K562 (cell line): Measurements from ENCODE around the gene PTPRF. TPM values are rescaled to one million over a fixed set of nuclear protein-coding genes. Genes with fewer than 3 reads are reported as not detected.

Experiments
- ATAC-seq: fragments of 200-7000 bp; cut with Tn5 transposase; 3 replicates; pipeline ENCODE4 v1.9.1; 2020; ENCODE audit warnings: moderate library complexity
- BruUV-seq: library from RNA; stranded (reverse); fragments of 400-500 nt; replicated peaks from 2 replicates; lab custom pipeline; 2021; lab: Mats Ljungman, UMichigan
- CTCF ChIA-PET: fragments of 300-600 bp; formaldehyde crosslinking; extraction: SDS; loops from one replicate; lab custom pipeline; 2021; ENCODE audit warnings: low intra/inter-chr PET ratio; lab: Yijun Ruan, JAX
- POLR2A ChIA-PET: fragments of 300-600, 350-650 bp; sonication (Branson Sonifier 250); formaldehyde crosslinking; extraction: SDS; loops from one replicate; lab custom pipeline; 2021; ENCODE audit warnings: antibody characterized with exemption, inconsistent platforms; lab: Yijun Ruan, JAX
- DNase-seq, 4 experiments: peaks; one replicate each; pipeline versions ENCODE4 v3.0.0 to v3.0.0-alpha.2; 2011 to 2018; ENCODE audit warnings: low spot score in 3 of 4, mixed read lengths in 3 of 4; ENCODE audit errors: extremely low read depth in 1 of 4
- FAIRE-seq: peaks from 2 replicates; lab custom pipeline; 2011; peaks lifted over from hg19 to GRCh38; lab: Jason Lieb, UNC
- H2AFZ ChIP-seq: 2 replicates; pipeline ENCODE4 v1.6.0; 2011; ENCODE audit warnings: low read depth, low read length, control low read depth, inconsistent platforms
- H3K27ac ChIP-seq: fragments of 200-600 bp; 3 replicates; pipeline ENCODE4 v1.8.0; 2011; ENCODE audit warnings: low read depth, mild to moderate bottlenecking, control low read depth, inconsistent platforms, low read length, moderate library complexity, mixed read lengths; ENCODE audit errors: extremely low read depth
- H3K27me3 ChIP-seq, 2 experiments: fragments of 300-600 bp in 1 of 2; 2 replicates in 1 of 2; 3 replicates in 1 of 2; pipeline versions ENCODE4 v1.6.0 to v1.8.0; 2011; ENCODE audit warnings: inconsistent platforms in 2 of 2, low read length in 2 of 2, mild to moderate bottlenecking in 1 of 2, mixed read lengths in 1 of 2, moderate library complexity in 1 of 2; ENCODE audit not compliant: control insufficient read depth in 2 of 2, insufficient read depth in 2 of 2
- H3K36me3 ChIP-seq: fragments of 300-600 bp; 3 replicates; pipeline ENCODE4 v1.8.0; 2011; ENCODE audit warnings: mild to moderate bottlenecking, low read length, inconsistent platforms; ENCODE audit not compliant: control insufficient read depth, insufficient read depth
- H3K4me1 ChIP-seq, 2 experiments: fragments of 200-600 bp in 1 of 2; replicated peaks in 1 of 2; 2 replicates in 1 of 2; 3 replicates in 1 of 2; pipeline versions ENCODE4 v1.5.1 to v1.8.0; 2011; ENCODE audit warnings: inconsistent platforms in 2 of 2, low read length in 2 of 2, mild to moderate bottlenecking in 1 of 2, mixed read lengths in 1 of 2, moderate library complexity in 1 of 2; ENCODE audit not compliant: control insufficient read depth in 2 of 2, insufficient read depth in 2 of 2
- H3K4me2 ChIP-seq: 2 replicates; pipeline ENCODE4 v1.6.1; 2011; ENCODE audit warnings: low read length, control low read depth, inconsistent platforms, mixed read lengths; ENCODE audit not compliant: insufficient read depth
- H3K4me3 ChIP-seq: fragments of 200-600 bp; sonication (generic), shearing (Covaris generic); 2 replicates; pipeline ENCODE4 v1.5.1; 2016; ENCODE audit warnings: control low read depth, inconsistent platforms
- H3K79me2 ChIP-seq: fragments of 200-600 bp; 3 replicates; pipeline ENCODE4 v1.8.0; 2011; ENCODE audit warnings: low read length, inconsistent platforms; ENCODE audit not compliant: control insufficient read depth, insufficient read depth
- H3K9ac ChIP-seq, 2 experiments: 2 replicates each; pipeline versions ENCODE4 v1.6.0 to v1.6.1; 2011; ENCODE audit warnings: low read depth in 2 of 2, low read length in 2 of 2, control low read depth in 1 of 2, inconsistent platforms in 1 of 2, mild to moderate bottlenecking in 1 of 2, mixed read lengths in 1 of 2; ENCODE audit not compliant: insufficient read depth in 1 of 2
- H3K9me1 ChIP-seq: one replicate; pipeline ENCODE4 v1.6.0; 2011; ENCODE audit warnings: inconsistent platforms, mild to moderate bottlenecking, low read length, moderate library complexity; ENCODE audit not compliant: control insufficient read depth, insufficient read depth
- H3K9me3 ChIP-seq: replicated peaks from 2 replicates; pipeline ENCODE4 v1.5.1; 2011; ENCODE audit warnings: low read depth, low read length, inconsistent platforms; ENCODE audit not compliant: control insufficient read depth, insufficient read depth
- H4K20me1 ChIP-seq: replicated peaks from 2 replicates; pipeline ENCODE4 v1.6.1; 2011; ENCODE audit warnings: low read length, inconsistent platforms, mixed read lengths; ENCODE audit not compliant: control insufficient read depth, insufficient read depth
- HCFC1 ChIP-seq: IDR thresholded peaks from 2 replicates; pipeline ENCODE4 v1.6.1; 2012; ENCODE audit warnings: low read depth, low read length, improper control_type of control experiment
- NFXL1 ChIP-seq: fragments of 450-650 bp; formaldehyde crosslinking; IDR thresholded peaks from 2 replicates; pipeline ENCODE4 v1.4.0; 2021; ENCODE audit warnings: mild to moderate bottlenecking
- ZFX ChIP-seq: sonication (generic); formaldehyde crosslinking; IDR thresholded peaks from 2 replicates; pipeline ENCODE4 v1.8.0; 2022; ENCODE audit warnings: mild to moderate bottlenecking, missing genetic modification reagents, moderate library complexity
- WGBS: fragments of 100-300 bp; shearing (Covaris generic); methylation state at CpG from one replicate; pipeline ENCODE4 v1.1.6; 2016; ENCODE audit warnings: low coverage, mixed read lengths; ENCODE audit not compliant: insufficient coverage; ENCODE audit errors: missing lambda C conversion rate; 5-methylcytosine and 5-hydroxymethylcytosine counted together
- in situ Hi-C: fragments of 300-500 bp; cut with MboI; formaldehyde crosslinking; loops from 4 replicates; pipeline ENCODE4 v1.15.0; 2018; ENCODE audit warnings: inconsistent platforms, mixed read lengths
- intact Hi-C: fragments of 100-400 bp; cut with micrococcal nuclease; formaldehyde crosslinking; loops from 2 replicates; pipeline ENCODE4 v1.14.2; 2022
- polyA plus RNA-seq, 8 experiments: library from polyadenylated mRNA; depleted of rRNA in 4 of 8; stranded (reverse) in 5 of 8; unstranded in 3 of 8; fragments of >200 nt; fragmentation: Nextera tagmentation in 2 of 8; fragmentation: Illumina TruSeq in 1 of 8; extraction: Ambion mirVana in 2 of 8; extraction: Trizol in 1 of 8; gene quantifications; 2 replicates each; pipeline versions ENCODE4 v1.2.1 to v1.2.3, GENCODE V29; 2011 to 2014; ENCODE audit warnings: inconsistent platforms in 1 of 8, missing spikeins in 1 of 8
- total RNA-seq, 7 experiments: library from RNA; depleted of rRNA in 6 of 7; stranded (reverse); fragments of >200 nt in 6 of 7; fragmentation: Illumina TruSeq in 2 of 7; extraction: Trizol in 2 of 7; gene quantifications; 2 replicates each; pipeline versions ENCODE4 v1.2.1 to v1.2.3, GENCODE V29; 2011 to 2021; ENCODE audit warnings: low replicate concordance in 1 of 7

The PTPRF gene
- total and polyA plus RNA-seq, 9 of the 15 experiments (the other 6 are each of a cell fraction or from before 2014, with no cell fraction given), result 0.13 to 4.3 (median 1.1) TPM

DNA sequence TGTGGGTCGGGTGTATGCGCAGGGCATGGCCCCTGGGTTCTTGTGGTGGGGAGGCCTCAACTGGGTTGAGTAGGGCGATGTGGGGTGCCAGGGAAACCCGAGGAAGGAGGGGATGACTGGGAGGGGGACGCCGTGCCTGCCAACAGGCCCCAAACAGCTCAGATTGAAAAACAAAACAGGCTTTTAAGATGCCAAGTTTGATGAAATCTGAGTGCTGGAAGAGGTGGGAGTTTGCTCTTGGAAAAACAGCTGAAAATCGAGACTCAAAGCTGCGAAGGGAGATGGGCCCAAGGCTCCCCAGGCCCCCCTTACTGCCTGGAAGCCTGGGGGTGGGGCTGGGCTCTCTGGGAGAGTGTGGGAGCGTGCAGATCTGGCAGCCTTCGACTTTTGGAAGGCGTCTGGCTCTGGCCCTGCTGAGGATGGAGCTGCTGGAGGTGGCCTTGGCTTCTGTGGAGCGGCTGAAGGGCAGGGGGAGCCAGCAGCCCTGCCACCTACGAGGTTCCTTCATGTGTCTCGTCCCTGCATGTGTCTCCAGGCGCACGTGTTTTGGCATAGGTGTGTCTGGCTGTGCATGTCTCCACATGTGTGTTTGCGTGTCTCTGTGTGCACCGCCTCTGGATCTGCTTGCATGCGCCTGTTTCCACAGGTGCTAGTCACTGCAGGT, 33.3 kb downstream of the PTPRF start:
- in situ Hi-C loops, result no loop called here
- no peak overlapping the region for H3K4me2 ChIP-seq
- TF ChIP-seq NFXL1 (CRISPR knock-in tag), result no peak
- TF ChIP-seq ZFX (CRISPR knock-in tag), result 0 out of 2 replicates have a peak, but pooled peaks have one; percentile 11
- TF ChIP-seq HCFC1, result no peak
- no peak overlapping the region for H3K4me3 ChIP-seq
- no TSS peak for BruUV-seq
- peaks cover 4 to 17% of the 10 kb centered on the region in 2 experiments; a peak in 4 of 5 replicates for H3K4me1 ChIP-seq
- H3K27me3 ChIP-seq, result peaks cover 32 to 94% of the 10 kb centered on the region in 2 experiments; a peak in 4 of 5 replicates
- H3K36me3 ChIP-seq, result no peaks in the 10 kb centered on the region
- WGBS, result 10% methylated on average over 19 of the region's 19 CpGs
- FAIRE-seq (peak; percentile 6), DNase-seq (no peak), ATAC-seq (no peak)
- no peak overlapping the region; a peak in 1 of 4 replicates for H3K9ac ChIP-seq
- no peaks in the 10 kb centered on the region for H3K79me2 ChIP-seq
- CTCF ChIA-PET, result no interaction called here
- H4K20me1 ChIP-seq, result peaks cover 63% of the 10 kb centered on the region
- H2AFZ ChIP-seq, result no peak overlapping the region
- POLR2A ChIA-PET, result interaction anchor here (0.6 to 1.9 kb wide), 3 partner anchors 9 to 19 kb away, joined by 3 to 8 read pairs (median 7); no protein-coding TSS in a partner anchor
- H3K27ac ChIP-seq, result no peak overlapping the region
- peaks cover 10% of the 10 kb centered on the region for H3K9me1 ChIP-seq
- H3K9me3 ChIP-seq, result no peaks in the 10 kb centered on the region
- intact Hi-C loops, result no loop called here
